ENCODE data around the gene MAP3K4. TPM values are rescaled to one million over a fixed set of nuclear protein-coding genes. Genes with fewer than 3 reads are reported as not detected.
"Not testable (repeated sequence)": the region's sequence is repeated elsewhere in the genome, so short reads cannot be mapped to it uniquely, and the experiment has no call there.

Gene MAP3K4
- total RNA-seq, 4 donors from 2014 or later: 34.9 to 113 (median 52.3) TPM

DNA sequence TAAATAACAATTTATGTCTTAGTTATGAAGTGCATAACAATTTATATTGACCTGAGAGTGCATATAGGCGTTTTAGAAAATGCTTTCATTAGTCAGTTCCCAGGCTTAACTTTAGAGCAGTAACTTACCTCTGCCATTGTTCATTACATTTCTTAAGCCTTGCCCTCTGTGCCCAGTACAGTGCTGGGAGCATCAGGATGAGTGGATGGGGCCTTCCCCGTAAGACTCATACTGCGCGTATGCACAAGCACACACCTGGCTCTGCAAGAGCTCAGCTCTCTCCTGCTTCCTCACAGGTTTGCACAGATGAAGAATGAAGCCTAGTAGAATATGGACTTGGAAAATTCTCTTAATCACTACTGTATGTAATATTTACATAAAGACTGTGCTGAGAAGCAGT is 125.0 kb downstream of the MAP3K4 start:
- Histone ChIP-seq H3K4me3 (replicated peaks in 1 of 3) (no peak overlapping the region), H3K4me1 (no peaks in the 10 kb centered on the region), H3K27ac (no peak overlapping the region), H3K27me3 (no peaks in the 10 kb centered on the region), H3K9me3 (no peaks in the 10 kb centered on the region), H3K36me3 (peaks cover 15 to 22% of the 10 kb centered on the region in 2 donors)
- whole genome bisulfite sequencing, 2 donors: 92 to 99% methylated on average over 4 of the region's 4 CpGs
- no peak for DNase-seq
- intact Hi-C loops (cut with DNase I): no loop called here
- TF ChIP-seq POLR2A (IDR thresholded peaks at IDR 0.05) (no peak), CTCF (IDR thresholded peaks at IDR 0.05) (no peak)

- no peak overlapping the region for H3K4me3 ChIP-seq (replicated peaks in 1 of 3)
- no peak overlapping the region for H3K27ac ChIP-seq
- H3K4me1 ChIP-seq: no peaks in the 10 kb centered on the region
- H3K9me3 ChIP-seq: no peaks in the 10 kb centered on the region
- WGBS, 2 donors: 87 to 90% methylated on average over 7 of the region's 7 CpGs
- no peaks in the 10 kb centered on the region for H3K27me3 ChIP-seq
- no peak for DNase-seq
- H3K36me3 ChIP-seq: peaks cover 8 to 16% of the 10 kb centered on the region in 2 donors
- TF ChIP-seq POLR2A (IDR thresholded peaks at IDR 0.05) (no peak), CTCF (IDR thresholded peaks at IDR 0.05) (no peak)
- intact Hi-C loops (cut with DNase I): no loop called here
Observed at GRCh38 chr6:161117308-161117707, 125.7 kb downstream of the MAP3K4 start.

DNA sequence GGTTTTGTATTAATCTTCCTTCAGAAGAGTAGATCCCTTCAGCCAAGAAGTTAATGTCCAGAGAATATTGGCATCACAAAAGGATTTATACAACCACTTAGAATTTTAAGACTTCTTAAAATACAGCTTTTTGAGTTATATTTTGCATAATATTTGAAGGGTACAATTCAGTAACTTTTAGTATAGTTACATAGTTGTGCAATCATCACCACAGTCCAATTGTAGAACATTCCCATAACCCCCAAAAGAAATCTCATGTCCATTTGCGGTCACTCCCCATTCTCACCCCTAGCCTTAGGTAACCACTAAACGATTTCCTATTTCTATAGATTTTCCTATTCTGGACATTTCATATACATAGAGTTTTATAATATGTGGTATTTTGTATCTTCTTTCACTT is 126.4 kb downstream of the MAP3K4 start:
- intact Hi-C loops (cut with DNase I): no loop called here
- Histone ChIP-seq H3K4me3 (replicated peaks in 1 of 3) (no peak overlapping the region), H3K36me3 (peaks cover 3 to 10% of the 10 kb centered on the region in 2 donors), H3K9me3 (no peaks in the 10 kb centered on the region), H3K27ac (no peak overlapping the region), H3K4me1 (no peaks in the 10 kb centered on the region), H3K27me3 (no peaks in the 10 kb centered on the region)
- DNase-seq: no peak
- 97% methylated on average over 2 of the region's 2 CpGs for WGBS, 2 donors
- TF ChIP-seq CTCF (IDR thresholded peaks at IDR 0.05) (no peak), POLR2A (IDR thresholded peaks at IDR 0.05) (no peak)

GRCh38 chr6:161123319-161123718 is 131.8 kb downstream of the MAP3K4 start:
- H3K36me3 ChIP-seq; H3K4me3 ChIP-seq (replicated peaks in 1 of 3); H3K9me3 ChIP-seq; intact Hi-C loops (cut with DNase I); H3K27ac ChIP-seq; H3K27me3 ChIP-seq; H3K4me1 ChIP-seq; DNase-seq: not testable (repeated sequence)

- Histone ChIP-seq H3K27ac (no peak overlapping the region), H3K36me3 (no peaks in the 10 kb centered on the region), H3K4me1 (no peaks in the 10 kb centered on the region), H3K9me3 (no peaks in the 10 kb centered on the region), H3K27me3 (no peaks in the 10 kb centered on the region), H3K4me3 (replicated peaks in 1 of 3) (no peak overlapping the region)
- DNase-seq: no peak
- WGBS, 2 donors: 93 to 98% methylated on average over 2 of the region's 2 CpGs
- TF ChIP-seq POLR2A (IDR thresholded peaks at IDR 0.05) (no peak), CTCF (IDR thresholded peaks at IDR 0.05) (no peak)
- intact Hi-C loops (cut with DNase I): no loop called here
Observed at GRCh38 chr6:161125591-161125990, 134.0 kb downstream of the MAP3K4 start.
